ENCODE results near the gene ZSCAN9. TPM values are rescaled to one million over a fixed set of nuclear protein-coding genes. Genes with fewer than 3 reads are reported as not detected.

Gene ZSCAN9
- total and polyA plus RNA-seq, 2 of the 13 experiments (the other 11 are each of a cell fraction or from before 2014, with no cell fraction given): 14.6 to 17.8 TPM

- TF ChIP-seq USF2 (IDR thresholded peaks at IDR 0.05; ENCODE audit: low read depth, low read length) (no peak), USF2 (CRISPR knock-in tag; IDR thresholded peaks at IDR 0.05; ENCODE audit: borderline replicate concordance) (0 out of 2 replicates have a peak, but pooled peaks have one; percentile 21), RFXAP (CRISPR knock-in tag; IDR thresholded peaks at IDR 0.05; ENCODE audit: borderline replicate concordance) (no peak)
Measured at GRCh38 chr6:28266563-28266961, 41.5 kb downstream of the ZSCAN9 start (continued).

DNA sequence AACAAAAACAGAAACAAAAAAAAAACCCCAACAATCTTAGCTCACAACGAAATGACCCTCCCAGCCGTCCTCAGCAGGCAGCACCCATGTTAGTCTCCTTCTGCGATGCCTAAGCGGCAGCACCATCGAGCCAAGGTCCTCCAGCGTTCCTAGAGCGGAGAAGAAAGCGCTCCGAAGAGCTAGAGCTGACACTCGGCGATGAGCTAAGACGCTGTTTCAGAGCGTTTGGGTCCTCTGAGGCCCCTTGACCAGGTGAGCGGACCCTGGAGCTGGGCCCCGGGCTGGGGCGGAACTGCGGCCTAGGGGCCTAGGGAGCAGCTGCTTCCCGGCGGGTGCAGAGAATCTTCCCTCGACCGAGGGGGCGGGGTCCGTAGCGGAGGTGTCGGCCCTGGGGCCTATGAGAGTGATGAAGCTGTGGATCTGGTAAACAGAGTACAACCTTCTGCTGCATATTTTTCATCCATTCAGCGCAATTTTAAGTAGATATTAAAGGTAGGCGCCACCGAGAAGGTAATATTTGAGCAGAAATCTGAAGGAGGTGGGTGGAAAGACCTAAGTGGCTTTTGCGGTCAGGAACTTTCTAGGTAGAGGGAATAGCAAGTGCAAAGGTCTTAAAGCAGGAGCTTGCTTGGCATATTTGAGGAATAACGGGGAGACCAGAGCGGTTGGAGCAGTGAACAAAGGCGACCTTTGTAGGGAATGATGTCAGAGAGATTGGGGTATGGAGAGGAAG is 42.1 kb downstream of the ZSCAN9 start, which contains the start of gene ZSCAN26:
ZSCAN26 (plus strand) TSS at position 182 of the 733 bp plus-strand sequence. CDS start 4,777 bp downstream, outside the sequence.
- BruUV-seq (replicated peaks): no TSS peak
- Histone ChIP-seq H3K36me3 (replicated peaks in 1 of 2; ENCODE audit: control insufficient read depth in 1 of 2, insufficient read depth in 2 of 2, low read length in 2 of 2) (peaks cover 3 to 5% of the 10 kb centered on the region in 2 experiments), H3K27me3 (ENCODE audit: control insufficient read depth in 1 of 2, insufficient read depth in 2 of 2, low read length in 2 of 2) (peaks cover 0 to 11% of the 10 kb centered on the region in 2 experiments; a peak in 3 of 5 replicates), H3K4me3 (replicated peaks in 1 of 3; ENCODE audit: insufficient read depth in 1 of 3, low read depth in 2 of 3, low read length in 3 of 3) (peak within 1 kb of the TSS; percentile 85 to 91 (median 87)), H3K4me2 (ENCODE audit: low read depth, low read length) (peak within 1 kb of the TSS; percentile 80), H3K79me2 (ENCODE audit: insufficient read depth, low read length) (peaks cover 19% of the 10 kb centered on the region), H2AFZ (ENCODE audit: low read length) (peak within 1 kb of the TSS; percentile 91), H3K4me1 (ENCODE audit: insufficient read depth, low read length) (peaks cover 26% of the 10 kb centered on the region), H3K9me3 (ENCODE audit: low read length) (no peaks in the 10 kb centered on the region), H3K9ac (ENCODE audit: insufficient read depth, low read depth, low read length) (peak within 1 kb of the TSS; percentile 80), H4K20me1 (ENCODE audit: insufficient read depth, low read length) (no peaks in the 10 kb centered on the region), H3K27ac (ENCODE audit: extremely low read length, insufficient read depth, low read length) (peak within 1 kb of the TSS; percentile 51)
- in situ Hi-C loops (cut with HindIII; ENCODE audit: extremely low pct_ligation_motif_present, low pct_unique_long_range_greater_than_20kb): no loop called here
- DNase-seq (ENCODE audit: low spot score) (peak; percentile 83), ATAC-seq (peak; percentile 99), FAIRE-seq (peak; percentile 15)
- POLR2A ChIA-PET: interaction anchor here (0.6 to 3.2 kb wide), 23 partner anchors 10 to 595 kb away, joined by 3 to 67 read pairs (median 7); partner anchors contain the start of genes PGBD1, ZKSCAN3, ZKSCAN4 and ZKSCAN8
- 1% methylated on average over 30 of the region's 32 CpGs for WGBS (ENCODE audit: low lambda C conversion rate)
- intact Hi-C loops (cut with micrococcal nuclease; ENCODE audit: unreplicated experiment): loop anchor here (1.0 to 5.0 kb wide), 8 partner anchors 15 to 143 kb away; partner anchors contain the start of genes ZKSCAN4, ZKSCAN8, ZSCAN12 and ZSCAN16
- CTCF ChIA-PET (ENCODE audit: low intra/inter-chr PET ratio, low total read pairs): no interaction called here
- TF ChIP-seq ZNF800 (CRISPR knock-in tag; IDR thresholded peaks at IDR 0.05) (0 out of 2 replicates have a peak, but pooled peaks have one; percentile 71), REXO4 (CRISPR knock-in tag; IDR thresholded peaks at IDR 0.05; ENCODE audit: borderline replicate concordance) (no peak), HOMEZ (CRISPR knock-in tag; IDR thresholded peaks at IDR 0.05; ENCODE audit: low read depth) (peak; percentile 74), TARDBP (CRISPR knock-in tag; IDR thresholded peaks at IDR 0.05) (peak; percentile 69; the same call in 1 of the 2 replicates), ZNF354B (CRISPR knock-in tag; IDR thresholded peaks at IDR 0.05) (no peak), YEATS2 (CRISPR knock-in tag; IDR thresholded peaks at IDR 0.05; ENCODE audit: borderline replicate concordance) (peak; percentile 95), AGO2 (optimal IDR thresholded peaks at IDR 0.05; ENCODE audit: low read depth, low read length) (no peak)
- TF ChIP-seq, protein P1, sequence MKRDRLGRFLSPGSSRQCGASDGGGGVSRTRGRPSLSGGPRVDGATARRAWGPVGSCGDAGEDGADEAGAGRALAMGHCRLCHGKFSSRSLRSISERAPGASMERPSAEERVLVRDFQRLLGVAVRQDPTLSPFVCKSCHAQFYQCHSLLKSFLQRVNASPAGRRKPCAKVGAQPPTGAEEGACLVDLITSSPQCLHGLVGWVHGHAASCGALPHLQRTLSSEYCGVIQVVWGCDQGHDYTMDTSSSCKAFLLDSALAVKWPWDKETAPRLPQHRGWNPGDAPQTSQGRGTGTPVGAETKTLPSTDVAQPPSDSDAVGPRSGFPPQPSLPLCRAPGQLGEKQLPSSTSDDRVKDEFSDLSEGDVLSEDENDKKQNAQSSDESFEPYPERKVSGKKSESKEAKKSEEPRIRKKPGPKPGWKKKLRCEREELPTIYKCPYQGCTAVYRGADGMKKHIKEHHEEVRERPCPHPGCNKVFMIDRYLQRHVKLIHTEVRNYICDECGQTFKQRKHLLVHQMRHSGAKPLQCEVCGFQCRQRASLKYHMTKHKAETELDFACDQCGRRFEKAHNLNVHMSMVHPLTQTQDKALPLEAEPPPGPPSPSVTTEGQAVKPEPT (CRISPR knock-in tag; IDR thresholded peaks at IDR 0.05; ENCODE audit: low read depth): peak; percentile 76; the same call in 1 of the 2 replicates
